HEK293 (cell line): ENCODE results near the gene PSEN1.

Experiments
- CTCF ChIA-PET: fragments of 350-600 bp; formaldehyde crosslinking; extraction: SDS; loops from one replicate; lab custom pipeline; 2021; ENCODE audit warnings: antibody characterized with exemption; lab: Yijun Ruan, JAX
- POLR2A ChIA-PET: fragments of 300-600 bp; formaldehyde crosslinking; extraction: SDS; loops from one replicate; lab custom pipeline; 2020; ENCODE audit warnings: antibody characterized with exemption, inconsistent platforms; lab: Yijun Ruan, JAX
- H3K27ac ChIP-seq: fragments of 200-500 bp; sonication (Bioruptor generic); 2 replicates; pipeline ENCODE4 v1.5.1; 2014; ENCODE audit warnings: low read depth, low read length, control low read depth, inconsistent platforms; ENCODE audit errors: extremely low read depth
- H3K36me3 ChIP-seq, 2 experiments: fragments of 200-500 bp in 1 of 2; sonication (Bioruptor generic) in 1 of 2; 1 replicate in 1 of 2; 2 replicates in 1 of 2; pipeline ENCODE4 v1.5.1; 2014 to 2017; ENCODE audit warnings: inconsistent platforms in 2 of 2, low read length in 2 of 2; ENCODE audit not compliant: control insufficient read depth in 2 of 2, insufficient read depth in 1 of 2
- H3K4me1 ChIP-seq: fragments of 200-500 bp; sonication (Bioruptor generic); 2 replicates; pipeline ENCODE4 v1.5.1; 2014; ENCODE audit warnings: mild to moderate bottlenecking, low read length, inconsistent platforms; ENCODE audit not compliant: control insufficient read depth, insufficient read depth
- H3K4me3 ChIP-seq: 2 replicates; pipeline ENCODE4 v1.5.1; 2011; ENCODE audit warnings: low read depth, mild to moderate bottlenecking, control low read depth, low read length, moderate library complexity
- H3K9me3 ChIP-seq: fragments of 200-500 bp; sonication (Bioruptor generic); 2 replicates; pipeline ENCODE4 v1.5.1; 2014; ENCODE audit warnings: low read depth, low read length, inconsistent platforms; ENCODE audit not compliant: control insufficient read depth, insufficient read depth
- HOXD13 ChIP-seq: sonication (generic); formaldehyde crosslinking; IDR thresholded peaks from 2 replicates; pipeline ENCODE4 v1.8.0; 2022; ENCODE audit warnings: missing genetic modification reagents, borderline replicate concordance
- ZBTB7A ChIP-seq: fragments of 450-650 bp; formaldehyde crosslinking; IDR thresholded peaks from 2 replicates; pipeline ENCODE4 v1.5.1; 2016; ENCODE audit warnings: low read depth, missing biosample characterization, missing genetic modification characterization
- ZFHX2 ChIP-seq: fragments of 450-650 bp; formaldehyde crosslinking; conservative IDR thresholded peaks from 2 replicates; pipeline ENCODE4 v1.5.1; 2016; ENCODE audit warnings: missing biosample characterization, missing genetic modification characterization
- ZNF121 ChIP-seq: fragments of 450-650 bp; formaldehyde crosslinking; IDR thresholded peaks from 2 replicates; pipeline ENCODE4 v1.5.1; 2016; ENCODE audit warnings: missing biosample characterization, missing genetic modification characterization
- ZNF140 ChIP-seq: fragments of 450-650 bp; formaldehyde crosslinking; IDR thresholded peaks from 2 replicates; pipeline ENCODE4 v1.5.1; 2016; ENCODE audit warnings: missing biosample characterization, missing genetic modification characterization
- ZNF19 ChIP-seq: fragments of 450-650 bp; formaldehyde crosslinking; IDR thresholded peaks from 2 replicates; pipeline ENCODE4; 2016; ENCODE audit warnings: missing biosample characterization, missing genetic modification characterization, low read depth
- ZNF335 ChIP-seq: fragments of 450-650 bp; formaldehyde crosslinking; conservative IDR thresholded peaks from 2 replicates; pipeline ENCODE4 v1.5.1; 2016; ENCODE audit warnings: missing biosample characterization, missing genetic modification characterization
- ZNF350 ChIP-seq: fragments of 450-650 bp; formaldehyde crosslinking; IDR thresholded peaks from 2 replicates; pipeline ENCODE4 v1.5.0; 2017; ENCODE audit warnings: missing biosample characterization, mild to moderate bottlenecking, missing genetic modification characterization
- ZNF521 ChIP-seq: fragments of 450-650 bp; formaldehyde crosslinking; IDR thresholded peaks from 2 replicates; pipeline ENCODE4 v1.5.1; 2017; ENCODE audit warnings: missing biosample characterization, mild to moderate bottlenecking, missing genetic modification characterization
- ZNF544 ChIP-seq: fragments of 450-650 bp; formaldehyde crosslinking; IDR thresholded peaks from 2 replicates; pipeline ENCODE4 v1.5.0; 2017; ENCODE audit warnings: missing biosample characterization, missing genetic modification characterization
- ZNF624 ChIP-seq: fragments of 450-650 bp; formaldehyde crosslinking; IDR thresholded peaks from 2 replicates; pipeline ENCODE4 v1.5.1; 2017; ENCODE audit warnings: missing biosample characterization, missing genetic modification characterization
- ZNF658 ChIP-seq: fragments of 450-650 bp; formaldehyde crosslinking; IDR thresholded peaks from 2 replicates; pipeline ENCODE4; 2016; ENCODE audit warnings: missing biosample characterization, missing genetic modification characterization
- ZNF660 ChIP-seq: fragments of 450-650 bp; IDR thresholded peaks from 2 replicates; pipeline ENCODE4 v1.5.1; 2018; ENCODE audit warnings: missing biosample characterization, mild to moderate bottlenecking, missing genetic modification characterization
- ZNF701 ChIP-seq: fragments of 450-650 bp; formaldehyde crosslinking; IDR thresholded peaks from 2 replicates; pipeline ENCODE4 v1.5.1; 2016; ENCODE audit warnings: missing biosample characterization, missing genetic modification characterization
- ZNF707 ChIP-seq: fragments of 450-650 bp; formaldehyde crosslinking; IDR thresholded peaks from 2 replicates; pipeline ENCODE4 v1.5.1; 2016; ENCODE audit warnings: missing biosample characterization, missing genetic modification characterization
- ZNF777 ChIP-seq: fragments of 450-650 bp; formaldehyde crosslinking; IDR thresholded peaks from 2 replicates; pipeline ENCODE4 v1.5.1; 2017; ENCODE audit warnings: missing biosample characterization, missing genetic modification characterization, borderline replicate concordance
- ZNF792 ChIP-seq: fragments of 450-650 bp; formaldehyde crosslinking; IDR thresholded peaks from 2 replicates; pipeline ENCODE4 v1.5.1; 2016; ENCODE audit warnings: missing biosample characterization, missing genetic modification characterization
- ZXDB ChIP-seq: fragments of 450-650 bp; formaldehyde crosslinking; IDR thresholded peaks from 2 replicates; pipeline ENCODE4 v1.5.1; 2016; ENCODE audit warnings: missing biosample characterization, missing genetic modification characterization
- TF ChIP-seq, protein P1 (sequence below): fragments of 450-650 bp; formaldehyde crosslinking; IDR thresholded peaks from 2 replicates; pipeline ENCODE4 v1.5.1; 2016; ENCODE audit warnings: missing biosample characterization, missing genetic modification characterization
- TF ChIP-seq, protein P2 (sequence below): fragments of 450-650 bp; formaldehyde crosslinking; IDR thresholded peaks from 2 replicates; pipeline ENCODE4 v1.5.1; 2016; ENCODE audit warnings: missing biosample characterization, missing genetic modification characterization
- TF ChIP-seq, protein P3 (sequence below): fragments of 450-650 bp; formaldehyde crosslinking; IDR thresholded peaks from 2 replicates; pipeline ENCODE4 v1.5.1; 2017; ENCODE audit warnings: missing biosample characterization, mild to moderate bottlenecking, missing genetic modification characterization, moderate library complexity
- TF ChIP-seq, protein P4 (sequence below): fragments of 450-650 bp; formaldehyde crosslinking; IDR thresholded peaks from 2 replicates; pipeline ENCODE4 v1.5.1; 2017; ENCODE audit warnings: missing biosample characterization, missing genetic modification characterization
- TF ChIP-seq, protein P5 (sequence below): fragments of 450-650 bp; formaldehyde crosslinking; optimal IDR thresholded peaks from 2 replicates; pipeline ENCODE3; 2016; ENCODE audit warnings: missing biosample characterization, mild to moderate bottlenecking, missing genetic modification characterization
- TF ChIP-seq, protein P6 (sequence below): fragments of 450-650 bp; formaldehyde crosslinking; IDR thresholded peaks from 2 replicates; pipeline ENCODE4 v1.5.1; 2016; ENCODE audit warnings: missing biosample characterization, missing genetic modification characterization, low read depth

Gene PSEN1

DNA sequence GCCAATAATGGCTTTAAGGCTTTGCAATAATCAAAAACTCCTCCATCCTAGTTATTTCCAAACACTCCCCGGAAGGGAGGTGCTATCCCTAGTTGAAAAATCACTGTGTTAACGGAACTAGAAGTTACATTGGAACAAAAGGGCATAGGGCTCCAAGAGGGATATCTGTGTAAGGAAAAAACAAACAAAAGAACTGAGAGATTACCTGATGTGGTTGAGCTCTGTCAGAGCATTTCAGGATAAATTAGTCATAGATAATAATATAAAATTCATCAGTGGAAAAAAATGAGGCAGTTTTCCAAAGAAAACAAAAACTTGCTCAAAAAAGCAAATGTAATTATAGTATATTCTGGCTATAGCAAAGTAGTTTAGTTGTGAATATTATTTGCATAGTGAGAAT is 73.6 kb downstream of the PSEN1 start:
- Histone ChIP-seq H3K27ac (no peak overlapping the region), H3K9me3 (no peaks in the 10 kb centered on the region), H3K4me1 (no peaks in the 10 kb centered on the region), H3K36me3 (peaks cover 28 to 76% of the 10 kb centered on the region in 2 experiments), H3K4me3 (no peak overlapping the region)
- TF ChIP-seq ZNF792 (tag by site-specific recombination) (no peak), ZNF660 (no peak), ZNF521 (tag by site-specific recombination) (no peak), ZNF350 (no peak), ZNF544 (no peak), ZNF624 (no peak), ZNF121 (tag by site-specific recombination) (no peak), ZFHX2 (tag by site-specific recombination) (no peak), ZNF140 (tag by site-specific recombination) (no peak)
- TF ChIP-seq, protein P1, sequence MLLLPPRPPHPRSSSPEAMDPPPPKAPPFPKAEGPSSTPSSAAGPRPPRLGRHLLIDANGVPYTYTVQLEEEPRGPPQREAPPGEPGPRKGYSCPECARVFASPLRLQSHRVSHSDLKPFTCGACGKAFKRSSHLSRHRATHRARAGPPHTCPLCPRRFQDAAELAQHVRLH, result no peak
- TF ChIP-seq, protein P2, sequence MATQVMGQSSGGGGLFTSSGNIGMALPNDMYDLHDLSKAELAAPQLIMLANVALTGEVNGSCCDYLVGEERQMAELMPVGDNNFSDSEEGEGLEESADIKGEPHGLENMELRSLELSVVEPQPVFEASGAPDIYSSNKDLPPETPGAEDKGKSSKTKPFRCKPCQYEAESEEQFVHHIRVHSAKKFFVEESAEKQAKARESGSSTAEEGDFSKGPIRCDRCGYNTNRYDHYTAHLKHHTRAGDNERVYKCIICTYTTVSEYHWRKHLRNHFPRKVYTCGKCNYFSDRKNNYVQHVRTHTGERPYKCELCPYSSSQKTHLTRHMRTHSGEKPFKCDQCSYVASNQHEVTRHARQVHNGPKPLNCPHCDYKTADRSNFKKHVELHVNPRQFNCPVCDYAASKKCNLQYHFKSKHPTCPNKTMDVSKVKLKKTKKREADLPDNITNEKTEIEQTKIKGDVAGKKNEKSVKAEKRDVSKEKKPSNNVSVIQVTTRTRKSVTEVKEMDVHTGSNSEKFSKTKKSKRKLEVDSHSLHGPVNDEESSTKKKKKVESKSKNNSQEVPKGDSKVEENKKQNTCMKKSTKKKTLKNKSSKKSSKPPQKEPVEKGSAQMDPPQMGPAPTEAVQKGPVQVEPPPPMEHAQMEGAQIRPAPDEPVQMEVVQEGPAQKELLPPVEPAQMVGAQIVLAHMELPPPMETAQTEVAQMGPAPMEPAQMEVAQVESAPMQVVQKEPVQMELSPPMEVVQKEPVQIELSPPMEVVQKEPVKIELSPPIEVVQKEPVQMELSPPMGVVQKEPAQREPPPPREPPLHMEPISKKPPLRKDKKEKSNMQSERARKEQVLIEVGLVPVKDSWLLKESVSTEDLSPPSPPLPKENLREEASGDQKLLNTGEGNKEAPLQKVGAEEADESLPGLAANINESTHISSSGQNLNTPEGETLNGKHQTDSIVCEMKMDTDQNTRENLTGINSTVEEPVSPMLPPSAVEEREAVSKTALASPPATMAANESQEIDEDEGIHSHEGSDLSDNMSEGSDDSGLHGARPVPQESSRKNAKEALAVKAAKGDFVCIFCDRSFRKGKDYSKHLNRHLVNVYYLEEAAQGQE (tag by site-specific recombination), result no peak
- CTCF ChIA-PET, result interaction anchor here (1.4 kb wide), 1 partner anchor 85 kb away, joined by 3 read pairs; no protein-coding TSS in a partner anchor
- POLR2A ChIA-PET, result no interaction called here

DNA sequence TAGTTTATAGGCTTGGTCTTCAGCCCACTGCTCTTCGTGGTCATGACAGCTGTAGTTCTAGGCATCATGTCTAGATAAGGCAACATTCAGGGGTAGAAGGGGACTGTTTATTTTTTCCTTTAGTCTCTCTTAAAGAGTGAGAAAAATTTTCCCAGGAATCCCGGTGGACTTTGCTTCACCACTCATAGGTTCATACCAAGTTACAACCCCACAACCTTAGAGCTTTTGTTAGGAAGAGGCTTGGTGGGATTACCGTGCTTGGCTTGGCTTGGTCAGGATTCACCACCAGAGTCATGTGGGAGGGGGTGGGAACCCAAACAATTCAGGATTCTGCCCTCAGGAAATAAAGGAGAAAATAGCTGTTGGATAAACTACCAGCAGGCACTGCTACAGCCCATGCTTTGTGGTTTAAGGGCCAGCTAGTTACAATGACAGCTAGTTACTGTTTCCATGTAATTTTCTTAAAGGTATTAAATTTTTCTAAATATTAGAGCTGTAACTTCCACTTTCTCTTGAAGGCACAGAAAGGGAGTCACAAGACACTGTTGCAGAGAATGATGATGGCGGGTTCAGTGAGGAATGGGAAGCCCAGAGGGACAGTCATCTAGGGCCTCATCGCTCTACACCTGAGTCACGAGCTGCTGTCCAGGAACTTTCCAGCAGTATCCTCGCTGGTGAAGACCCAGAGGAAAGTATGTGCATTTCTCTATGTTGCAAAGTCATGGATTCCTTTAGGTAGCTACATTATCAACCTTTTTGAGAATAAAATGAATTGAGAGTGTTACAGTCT is 75.1 kb downstream of the PSEN1 start:
- POLR2A ChIA-PET, result interaction anchor here (0.6 kb wide), 1 partner anchor 200 kb away, joined by 4 read pairs; no protein-coding TSS in a partner anchor
- TF ChIP-seq ZNF777 (tag by site-specific recombination), result no peak
- TF ChIP-seq, protein P3, sequence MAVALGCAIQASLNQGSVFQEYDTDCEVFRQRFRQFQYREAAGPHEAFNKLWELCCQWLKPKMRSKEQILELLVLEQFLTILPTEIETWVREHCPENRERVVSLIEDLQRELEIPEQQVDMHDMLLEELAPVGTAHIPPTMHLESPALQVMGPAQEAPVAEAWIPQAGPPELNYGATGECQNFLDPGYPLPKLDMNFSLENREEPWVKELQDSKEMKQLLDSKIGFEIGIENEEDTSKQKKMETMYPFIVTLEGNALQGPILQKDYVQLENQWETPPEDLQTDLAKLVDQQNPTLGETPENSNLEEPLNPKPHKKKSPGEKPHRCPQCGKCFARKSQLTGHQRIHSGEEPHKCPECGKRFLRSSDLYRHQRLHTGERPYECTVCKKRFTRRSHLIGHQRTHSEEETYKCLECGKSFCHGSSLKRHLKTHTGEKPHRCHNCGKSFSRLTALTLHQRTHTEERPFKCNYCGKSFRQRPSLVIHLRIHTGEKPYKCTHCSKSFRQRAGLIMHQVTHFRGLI (tag by site-specific recombination), result no peak
- TF ChIP-seq ZNF658 (tag by site-specific recombination), result no peak
- TF ChIP-seq, protein P4, sequence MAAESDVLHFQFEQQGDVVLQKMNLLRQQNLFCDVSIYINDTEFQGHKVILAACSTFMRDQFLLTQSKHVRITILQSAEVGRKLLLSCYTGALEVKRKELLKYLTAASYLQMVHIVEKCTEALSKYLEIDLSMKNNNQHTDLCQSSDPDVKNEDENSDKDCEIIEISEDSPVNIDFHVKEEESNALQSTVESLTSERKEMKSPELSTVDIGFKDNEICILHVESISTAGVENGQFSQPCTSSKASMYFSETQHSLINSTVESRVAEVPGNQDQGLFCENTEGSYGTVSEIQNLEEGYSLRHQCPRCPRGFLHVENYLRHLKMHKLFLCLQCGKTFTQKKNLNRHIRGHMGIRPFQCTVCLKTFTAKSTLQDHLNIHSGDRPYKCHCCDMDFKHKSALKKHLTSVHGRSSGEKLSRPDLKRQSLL, result no peak
- TF ChIP-seq, protein P5, sequence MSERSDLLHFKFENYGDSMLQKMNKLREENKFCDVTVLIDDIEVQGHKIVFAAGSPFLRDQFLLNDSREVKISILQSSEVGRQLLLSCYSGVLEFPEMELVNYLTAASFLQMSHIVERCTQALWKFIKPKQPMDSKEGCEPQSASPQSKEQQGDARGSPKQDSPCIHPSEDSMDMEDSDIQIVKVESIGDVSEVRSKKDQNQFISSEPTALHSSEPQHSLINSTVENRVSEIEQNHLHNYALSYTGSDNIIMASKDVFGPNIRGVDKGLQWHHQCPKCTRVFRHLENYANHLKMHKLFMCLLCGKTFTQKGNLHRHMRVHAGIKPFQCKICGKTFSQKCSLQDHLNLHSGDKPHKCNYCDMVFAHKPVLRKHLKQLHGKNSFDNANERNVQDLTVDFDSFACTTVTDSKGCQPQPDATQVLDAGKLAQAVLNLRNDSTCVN, result no peak
- TF ChIP-seq ZXDB (tag by site-specific recombination), result no peak
- TF ChIP-seq ZNF19 (tag by site-specific recombination), result no peak
- TF ChIP-seq ZNF335 (tag by site-specific recombination), result no peak
- no peak for TF ChIP-seq ZNF701 (tag by site-specific recombination)
- TF ChIP-seq, protein P6, sequence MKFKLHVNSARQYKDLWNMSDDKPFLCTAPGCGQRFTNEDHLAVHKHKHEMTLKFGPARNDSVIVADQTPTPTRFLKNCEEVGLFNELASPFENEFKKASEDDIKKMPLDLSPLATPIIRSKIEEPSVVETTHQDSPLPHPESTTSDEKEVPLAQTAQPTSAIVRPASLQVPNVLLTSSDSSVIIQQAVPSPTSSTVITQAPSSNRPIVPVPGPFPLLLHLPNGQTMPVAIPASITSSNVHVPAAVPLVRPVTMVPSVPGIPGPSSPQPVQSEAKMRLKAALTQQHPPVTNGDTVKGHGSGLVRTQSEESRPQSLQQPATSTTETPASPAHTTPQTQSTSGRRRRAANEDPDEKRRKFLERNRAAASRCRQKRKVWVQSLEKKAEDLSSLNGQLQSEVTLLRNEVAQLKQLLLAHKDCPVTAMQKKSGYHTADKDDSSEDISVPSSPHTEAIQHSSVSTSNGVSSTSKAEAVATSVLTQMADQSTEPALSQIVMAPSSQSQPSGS (tag by site-specific recombination), result no peak
- no peak for TF ChIP-seq ZNF707 (tag by site-specific recombination)
- TF ChIP-seq HOXD13 (CRISPR knock-in tag), result no peak
- TF ChIP-seq ZBTB7A (tag by site-specific recombination), result no peak
- Histone ChIP-seq H3K36me3 (peaks cover 31 to 73% of the 10 kb centered on the region in 2 experiments), H3K27ac (no peak overlapping the region), H3K4me3 (no peak overlapping the region), H3K4me1 (no peaks in the 10 kb centered on the region), H3K9me3 (no peaks in the 10 kb centered on the region)
- CTCF ChIA-PET, result interaction anchor here (0.6 to 0.7 kb wide), 2 partner anchors 77 to 102 kb away, joined by 4 to 5 read pairs; no protein-coding TSS in a partner anchor
